ENCODE results near the gene COL9A3.

Gene COL9A3

GRCh38 chr20:62831361-62831788 is 14.5 kb downstream of the COL9A3 start:
- DNase-seq = no peak
- intact Hi-C loops (cut with DNase I) = no loop called here

GRCh38 chr20:62831854-62832211 is 15.0 kb downstream of the COL9A3 start:
- DNase-seq = peak in 1 of 10 donors; percentile 72
- intact Hi-C loops (cut with DNase I) = no loop called here

- DNase-seq = peak in 2 of 10 donors; percentile 21 to 69
These were observed 15.5 kb downstream of the COL9A3 start for GRCh38 chr20:62832212-62832922.

GRCh38 chr20:62832951-62833391 is 16.1 kb downstream of the COL9A3 start:
- peak in 2 of 10 donors; percentile 14 to 67 for DNase-seq
- intact Hi-C loops (cut with DNase I) = no loop called here

More at GRCh38 chr20:62832212-62832922, 15.5 kb downstream of the COL9A3 start:
- intact Hi-C loops (cut with DNase I) = no loop called here

- intact Hi-C loops (cut with DNase I) = no loop called here
- peak in 4 of 10 donors; percentile 16 to 55 (median 44) for DNase-seq
These were observed 18.3 kb downstream of the COL9A3 start for GRCh38 chr20:62834967-62835730.

- intact Hi-C loops (cut with DNase I) = no loop called here
- peak in 4 of 10 donors; percentile 27 to 86 (median 81) for DNase-seq
These were observed 19.3 kb downstream of the COL9A3 start for GRCh38 chr20:62835931-62836861.

GRCh38 chr20:62836967-62837490 is 20.2 kb downstream of the COL9A3 start:
- intact Hi-C loops (cut with DNase I) = no loop called here
- DNase-seq = peak in 4 of 10 donors; percentile 5 to 67 (median 53)

- peak in 4 of 10 donors; percentile 2 to 67 (median 26) for DNase-seq
- intact Hi-C loops (cut with DNase I) = no loop called here
These were observed 20.9 kb downstream of the COL9A3 start for GRCh38 chr20:62837790-62838127.

- intact Hi-C loops (cut with DNase I) = no loop called here
- DNase-seq = peak in 4 of 10 donors; percentile 19 to 74 (median 56)
These were observed 21.5 kb downstream of the COL9A3 start for GRCh38 chr20:62838128-62838891.

- DNase-seq = peak in 4 of 10 donors; percentile 13 to 67 (median 44)
- intact Hi-C loops (cut with DNase I) = no loop called here
These were observed 22.4 kb downstream of the COL9A3 start for GRCh38 chr20:62839261-62839660.

- DNase-seq = peak in 4 of 10 donors; percentile 17 to 69 (median 51)
- intact Hi-C loops (cut with DNase I) = no loop called here
These were observed 23.0 kb downstream of the COL9A3 start for GRCh38 chr20:62839816-62840215.

- intact Hi-C loops (cut with DNase I) = no loop called here
- peak in 4 of 10 donors; percentile 18 to 77 (median 56) for DNase-seq
These were observed 23.7 kb downstream of the COL9A3 start for GRCh38 chr20:62840244-62841197.

- DNase-seq = peak in 4 of 10 donors; percentile 7 to 56 (median 12)
- intact Hi-C loops (cut with DNase I) = no loop called here
These were observed 24.9 kb downstream of the COL9A3 start for GRCh38 chr20:62841705-62842212.

GRCh38 chr20:62843656-62844055 is 26.8 kb downstream of the COL9A3 start:
- intact Hi-C loops (cut with DNase I) = no loop called here
- peak in 4 of 10 donors; percentile 5 to 55 (median 28) for DNase-seq

- intact Hi-C loops (cut with DNase I) = no loop called here
These were observed 27.3 kb downstream of the COL9A3 start for GRCh38 chr20:62844182-62844581.

GRCh38 chr20:62845416-62846160 is 28.7 kb downstream of the COL9A3 start:
- peak in 3 of 10 donors; percentile 68 to 73 (median 68) for DNase-seq
- intact Hi-C loops (cut with DNase I) = loop anchor here (5.0 kb wide), 1 partner anchor 38 kb away; no protein-coding TSS in a partner anchor

More at GRCh38 chr20:62844182-62844581, 27.3 kb downstream of the COL9A3 start:
- DNase-seq = peak in 1 of 10 donors; percentile 18

All from posterior cingulate gyrus (tissue), 11 donors.